H1 (cell line): ENCODE measurements around the gene OR2AG1. TPM values are rescaled to one million over a fixed set of nuclear protein-coding genes. Genes with fewer than 3 reads are reported as not detected.

Source experiments
- CTCF ChIA-PET: fragments of 300-600 bp; sonication (Branson Sonifier 250); formaldehyde crosslinking; loops from one replicate; lab custom pipeline; 2021; ENCODE audit not compliant: partially characterized antibody; lab: Charles Lee
- POLR2A ChIA-PET: fragments of 300-600 bp; sonication (Branson Sonifier 250); formaldehyde crosslinking; loops from one replicate; lab custom pipeline; 2021; ENCODE audit warnings: inconsistent platforms; ENCODE audit not compliant: partially characterized antibody; lab: Charles Lee
- DNase-seq, 2 experiments: peaks; one replicate each; pipeline versions ENCODE4 v3.0.0 to v3.0.0-alpha.2; 2010 to 2022; ENCODE audit warnings: low spot score in 2 of 2, low read depth in 1 of 2, mixed read lengths in 1 of 2
- FAIRE-seq: peaks from 2 replicates; lab custom pipeline; 2011; peaks lifted over from hg19 to GRCh38; lab: Jason Lieb, UNC
- H2AFZ ChIP-seq: 2 replicates; pipeline ENCODE4 v1.8.1; 2012; ENCODE audit warnings: low read length, inconsistent platforms
- H2AK5ac ChIP-seq: 2 replicates; pipeline ENCODE4 v1.6.1; 2013; ENCODE audit warnings: low read depth, low read length
- H2BK120ac ChIP-seq: replicated peaks from 2 replicates; pipeline ENCODE3; 2013; ENCODE audit warnings: low read depth, low read length, inconsistent platforms
- H2BK12ac ChIP-seq: 2 replicates; pipeline ENCODE4 v1.6.1; 2013; ENCODE audit warnings: low read depth, low read length
- H2BK15ac ChIP-seq: 2 replicates; pipeline ENCODE4 v1.6.1; 2013; ENCODE audit warnings: low read length
- H2BK20ac ChIP-seq: 2 replicates; pipeline ENCODE4 v1.6.1; 2013; ENCODE audit warnings: low read length
- H2BK5ac ChIP-seq: 2 replicates; pipeline ENCODE4 v1.6.1; 2013; ENCODE audit warnings: low read depth, low read length
- H3K14ac ChIP-seq: 2 replicates; pipeline ENCODE4 v1.6.1; 2013; ENCODE audit warnings: inconsistent platforms; ENCODE audit not compliant: insufficient read length
- H3K18ac ChIP-seq: 2 replicates; pipeline ENCODE4 v1.6.1; 2013; ENCODE audit warnings: low read length; ENCODE audit errors: extremely low read depth
- H3K23ac ChIP-seq: 2 replicates; pipeline ENCODE4 v1.6.1; 2013; ENCODE audit warnings: inconsistent platforms; ENCODE audit not compliant: insufficient read length
- H3K23me2 ChIP-seq: 2 replicates; pipeline ENCODE4 v1.6.1; 2013; ENCODE audit warnings: low read depth, low read length
- H3K27ac ChIP-seq: 2 replicates; pipeline ENCODE4 v1.6.1; 2011; ENCODE audit warnings: low read depth, low read length, inconsistent platforms
- H3K27me3 ChIP-seq, 4 experiments: replicated peaks in 1 of 4; 1 replicate in 1 of 4; 2 replicates in 3 of 4; pipeline versions ENCODE4 v1.6.1 to v1.8.1; 2011 to 2013; ENCODE audit warnings: low read length in 3 of 4, mild to moderate bottlenecking in 3 of 4, inconsistent platforms in 2 of 4, mixed read lengths in 2 of 4, moderate library complexity in 1 of 4; ENCODE audit not compliant: control insufficient read depth in 3 of 4, insufficient read depth in 3 of 4; ENCODE audit errors: extremely low read depth in 1 of 4
- H3K36me3 ChIP-seq, 4 experiments: 2 replicates each; pipeline versions ENCODE4 v1.6.1 to v1.8.1; 2011 to 2013; ENCODE audit warnings: mild to moderate bottlenecking in 4 of 4, low read length in 3 of 4, moderate library complexity in 2 of 4, control low read depth in 1 of 4, inconsistent platforms in 1 of 4; ENCODE audit not compliant: insufficient read depth in 4 of 4, control insufficient read depth in 2 of 4
- H3K4ac ChIP-seq: replicated peaks from 2 replicates; pipeline ENCODE3; 2013; ENCODE audit warnings: low read length, low read depth, mixed read lengths, inconsistent platforms; ENCODE audit not compliant: insufficient read length
- H3K4me1 ChIP-seq, 4 experiments: replicated peaks in 1 of 4; 1 replicate in 1 of 4; 2 replicates in 3 of 4; pipeline versions ENCODE4 v1.6.1 to v1.8.1; 2011 to 2013; ENCODE audit warnings: low read length in 3 of 4, inconsistent platforms in 2 of 4, mixed read lengths in 1 of 4; ENCODE audit not compliant: insufficient read depth in 4 of 4, control insufficient read depth in 3 of 4
- H3K4me2 ChIP-seq, 2 experiments: 2 replicates each; pipeline versions ENCODE4 v1.6.1 to v1.8.1; 2011 to 2013; ENCODE audit warnings: low read depth in 2 of 2, low read length in 2 of 2, control low read depth in 1 of 2, inconsistent platforms in 1 of 2, mild to moderate bottlenecking in 1 of 2; ENCODE audit not compliant: insufficient read depth in 1 of 2
- H3K4me3 ChIP-seq, 4 experiments: fragments of 200-600, 300-600 bp in 1 of 4; sonication (generic), shearing (Covaris generic), sonication (Bioruptor Twin) in 1 of 4; 2 replicates each; pipeline versions ENCODE4 v1.5.1 to v1.8.1; 2011 to 2016; ENCODE audit warnings: low read length in 4 of 4, low read depth in 3 of 4, control low read depth in 2 of 4, inconsistent platforms in 2 of 4, mild to moderate bottlenecking in 2 of 4, mixed read lengths in 1 of 4, moderate library complexity in 1 of 4; ENCODE audit not compliant: insufficient read depth in 2 of 4; ENCODE audit errors: extremely low read depth in 1 of 4
- H3K56ac ChIP-seq: replicated peaks from 2 replicates; pipeline ENCODE3; 2013; ENCODE audit warnings: low read depth, mild to moderate bottlenecking, mixed read lengths, low read length, inconsistent platforms; ENCODE audit not compliant: insufficient read length
- H3K79me1 ChIP-seq: 2 replicates; pipeline ENCODE4 v1.6.1; 2013; ENCODE audit warnings: low read depth, low read length, control low read depth
- H3K79me2 ChIP-seq, 2 experiments: 2 replicates each; pipeline versions ENCODE4 v1.6.1 to v1.8.1; 2012 to 2013; ENCODE audit warnings: low read length in 2 of 2, mild to moderate bottlenecking in 2 of 2, inconsistent platforms in 1 of 2; ENCODE audit not compliant: insufficient read depth in 2 of 2, control insufficient read depth in 1 of 2
- H3K9ac ChIP-seq, 4 experiments: replicated peaks in 1 of 4; 1 replicate in 1 of 4; 2 replicates in 3 of 4; pipeline versions ENCODE4 v1.6.1 to v1.8.1; 2011 to 2013; ENCODE audit warnings: low read depth in 3 of 4, low read length in 3 of 4, control low read depth in 2 of 4, mild to moderate bottlenecking in 2 of 4, moderate library complexity in 2 of 4, inconsistent platforms in 1 of 4; ENCODE audit errors: extremely low read depth in 1 of 4
- H3K9me3 ChIP-seq, 2 experiments: 2 replicates each; pipeline versions ENCODE4 v1.6.1 to v1.8.1; 2012 to 2013; ENCODE audit warnings: mild to moderate bottlenecking in 2 of 2, moderate library complexity in 2 of 2, control low read depth in 1 of 2, inconsistent platforms in 1 of 2, low read depth in 1 of 2, low read length in 1 of 2, mixed read lengths in 1 of 2; ENCODE audit not compliant: insufficient read depth in 2 of 2
- H4K20me1 ChIP-seq, 2 experiments: replicated peaks in 1 of 2; 2 replicates each; pipeline versions ENCODE3 to v1.8.1; 2011 to 2013; ENCODE audit warnings: inconsistent platforms in 2 of 2, low read length in 2 of 2, mild to moderate bottlenecking in 1 of 2; ENCODE audit not compliant: insufficient read depth in 2 of 2, control insufficient read depth in 1 of 2
- H4K5ac ChIP-seq: 2 replicates; pipeline ENCODE4 v1.6.1; 2013; ENCODE audit warnings: low read length, low read depth, mixed read lengths, inconsistent platforms; ENCODE audit not compliant: insufficient read length
- H4K8ac ChIP-seq: 2 replicates; pipeline ENCODE4 v1.8.0; 2013; ENCODE audit warnings: mild to moderate bottlenecking, moderate library complexity, low read length, inconsistent platforms; ENCODE audit not compliant: insufficient read depth; ENCODE audit errors: extremely low read depth
- H4K91ac ChIP-seq: replicated peaks from 2 replicates; pipeline ENCODE3; 2013; ENCODE audit warnings: low read length, mixed read lengths, inconsistent platforms; ENCODE audit not compliant: insufficient read length
- ASH2L ChIP-seq: fragments of 200-600, 300-600 bp; sonication (generic); IDR thresholded peaks from one replicate; pipeline ENCODE4 v1.7.1; 2017; ENCODE audit warnings: low read length
- EZH2 ChIP-seq: fragments of 200-600 bp; sonication (generic); IDR thresholded peaks from 2 replicates; pipeline ENCODE4 v1.7.1; 2012; ENCODE audit warnings: low read depth, mild to moderate bottlenecking, moderate library complexity, low read length, inconsistent platforms; ENCODE audit not compliant: severe bottlenecking
- FOSL1 ChIP-seq: IDR thresholded peaks from 2 replicates; pipeline ENCODE4 v1.6.1; 2011; ENCODE audit warnings: mild to moderate bottlenecking, low read depth, low read length, moderate library complexity; ENCODE audit not compliant: insufficient read depth
- GABPA ChIP-seq: IDR thresholded peaks from 2 replicates; pipeline ENCODE4 v1.6.1; 2011; ENCODE audit warnings: mild to moderate bottlenecking, low read length, moderate library complexity, borderline replicate concordance; ENCODE audit not compliant: insufficient read depth
- KDM1A ChIP-seq: fragments of 200-600, 300-600 bp; sonication (generic); IDR thresholded peaks from 2 replicates; pipeline ENCODE4 v1.7.1; 2016; ENCODE audit warnings: mild to moderate bottlenecking, low read length, borderline replicate concordance
- MAFK ChIP-seq: IDR thresholded peaks from 2 replicates; pipeline ENCODE4 v1.6.1; 2012; ENCODE audit warnings: low read depth, mild to moderate bottlenecking, improper control_type of control experiment, low read length
- NANOG ChIP-seq: IDR thresholded peaks from 2 replicates; pipeline ENCODE4 v1.6.1; 2011; ENCODE audit warnings: low read length, low read depth, mild to moderate bottlenecking, inconsistent platforms; ENCODE audit not compliant: insufficient read depth, poor library complexity, severe bottlenecking
- RAD21 ChIP-seq, 2 experiments: IDR thresholded peaks in 1 of 2; conservative IDR thresholded peaks in 1 of 2; 2 replicates each; pipeline ENCODE4 v1.6.1; 2011; ENCODE audit warnings: low read depth in 2 of 2, low read length in 2 of 2, improper control_type of control experiment in 1 of 2, inconsistent platforms in 1 of 2, mild to moderate bottlenecking in 1 of 2, moderate library complexity in 1 of 2
- RFX5 ChIP-seq: IDR thresholded peaks from 2 replicates; pipeline ENCODE4 v1.6.1; 2011; ENCODE audit warnings: low read depth, low read length, improper control_type of control experiment, borderline replicate concordance
- RXRA ChIP-seq: IDR thresholded peaks from 2 replicates; pipeline ENCODE4 v1.6.1; 2011; ENCODE audit warnings: low read depth, mild to moderate bottlenecking, low read length, moderate library complexity; ENCODE audit not compliant: insufficient read depth
- SIN3A ChIP-seq, 2 experiments: IDR thresholded peaks in 1 of 2; conservative IDR thresholded peaks in 1 of 2; 2 replicates each; pipeline ENCODE4 v1.6.1; 2011 to 2012; ENCODE audit warnings: low read length in 2 of 2, improper control_type of control experiment in 1 of 2, low read depth in 1 of 2, mild to moderate bottlenecking in 1 of 2
- TEAD4 ChIP-seq: IDR thresholded peaks from 2 replicates; pipeline ENCODE4 v1.6.1; 2012; ENCODE audit warnings: low read depth, low read length, inconsistent platforms, mixed read lengths
- YY1 ChIP-seq: IDR thresholded peaks from 2 replicates; pipeline ENCODE4 v1.6.1; 2011; ENCODE audit warnings: low read depth, mild to moderate bottlenecking, low read length
- WGBS, 2 experiments: shearing (Covaris generic) in 1 of 2; methylation state at CpG; one replicate each; pipeline versions ENCODE4 v1.1.6 to v1.1.7; 2013 to 2015; ENCODE audit warnings: low lambda C conversion rate in 2 of 2, mixed read lengths in 2 of 2, inconsistent platforms in 1 of 2, low coverage in 1 of 2, missing lambda C conversion rate in 1 of 2; ENCODE audit not compliant: insufficient replicate concordance in 2 of 2, insufficient coverage in 1 of 2, insufficient read length in 1 of 2; ENCODE audit errors: extremely low coverage in 1 of 2, missing lambda C conversion rate in 1 of 2; 5-methylcytosine and 5-hydroxymethylcytosine counted together
- polyA plus RNA-seq, 7 experiments: library from polyadenylated mRNA; depleted of rRNA in 3 of 7; stranded (reverse) in 5 of 7; unstranded in 2 of 7; fragments of >200 nt in 5 of 7; fragments of 200-250 nt in 2 of 7; gene quantifications; 1 replicate in 5 of 7; 2 replicates in 1 of 7; 4 replicates in 1 of 7; pipeline versions ENCODE4 v1.2.1 to v1.2.3, GENCODE V29; 2011 to 2013; ENCODE audit warnings: missing spikeins in 2 of 7, mixed read lengths in 2 of 7
- total RNA-seq: library from RNA; stranded (reverse); fragmentation: NEBNext Ultra II Directional; extraction: Animal tissue kit (Norgen Biotek cat#: 25700); gene quantifications from 2 replicates; pipeline ENCODE4 v1.2.1, GENCODE V29; 2021
- TF ChIP-seq, protein P1 (sequence below): IDR thresholded peaks from 2 replicates; pipeline ENCODE4 v1.6.1; 2012; ENCODE audit warnings: inconsistent platforms

OR2AG1 gene
- total and polyA plus RNA-seq, 2 of the 8 experiments (the other 6 are each of a cell fraction or from before 2014, with no cell fraction given) = not detected

DNA sequence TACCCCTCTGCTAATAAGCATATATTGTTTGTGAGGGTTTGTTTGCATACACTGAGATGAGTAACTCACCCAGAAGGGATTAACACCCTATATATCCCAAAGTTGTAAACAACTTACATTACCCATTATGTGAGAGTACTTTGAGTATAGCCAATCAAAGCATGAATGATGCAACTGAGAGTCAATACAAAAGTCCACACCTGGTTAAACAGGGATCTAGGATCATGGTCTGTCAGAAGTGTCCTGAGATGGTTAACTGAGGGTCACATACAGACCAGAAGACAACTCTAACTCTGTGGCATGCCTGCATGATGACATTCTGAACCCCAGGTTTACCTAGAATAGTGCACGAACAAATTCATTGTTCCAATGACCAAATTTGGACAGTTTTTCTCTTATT is 45.3 kb downstream of the OR2AG1 start:
- WGBS, 2 experiments = 93% methylated on average over 1 of the region's 1 CpG; no CpG with 5 or more reads in 1 of the 2 experiments
- no peak overlapping the region for H2BK15ac ChIP-seq
- H2BK120ac ChIP-seq = no peak overlapping the region
- H3K79me2 ChIP-seq = no peaks in the 10 kb centered on the region
- no peak overlapping the region for H3K4ac ChIP-seq
- no peak overlapping the region for H3K14ac ChIP-seq
- H3K9me3 ChIP-seq = no peaks in the 10 kb centered on the region
- no peaks in the 10 kb centered on the region for H3K79me1 ChIP-seq
- no peak overlapping the region for H3K9ac ChIP-seq
- CTCF ChIA-PET = no interaction called here
- no peak overlapping the region for H2AK5ac ChIP-seq
- H4K5ac ChIP-seq = no peak overlapping the region
- no peak overlapping the region for H3K27ac ChIP-seq
- H3K4me1 ChIP-seq = no peaks in the 10 kb centered on the region
- no peaks in the 10 kb centered on the region for H3K27me3 ChIP-seq
- no peak overlapping the region for H2BK5ac ChIP-seq
- H3K56ac ChIP-seq = no peak overlapping the region
- no peak overlapping the region for H2BK20ac ChIP-seq
- no peak overlapping the region for H4K8ac ChIP-seq
- no peak overlapping the region for H2AFZ ChIP-seq
- H3K23ac ChIP-seq = no peak overlapping the region
- POLR2A ChIA-PET = no interaction called here
- no peak for DNase-seq
- H4K20me1 ChIP-seq = no peaks in the 10 kb centered on the region
- H3K36me3 ChIP-seq = no peaks in the 10 kb centered on the region
- no peak overlapping the region for H2BK12ac ChIP-seq
- H4K91ac ChIP-seq = no peak overlapping the region
- no peak overlapping the region for H3K18ac ChIP-seq
- TF ChIP-seq TEAD4 (no peak), MAFK (no peak), SIN3A (conservative IDR thresholded peaks at IDR 0.05 in 1 of 2, IDR thresholded peaks at IDR 0.05 in 1 of 2; ENCODE audit: low read depth in 1 of 2, low read length in 2 of 2) (no peak), NANOG (no peak), RFX5 (no peak), YY1 (no peak), ASH2L (no peak), RAD21 (IDR thresholded peaks at IDR 0.05 in 1 of 2, conservative IDR thresholded peaks at IDR 0.05 in 1 of 2; ENCODE audit: low read depth in 2 of 2, low read length in 2 of 2) (no peak), GABPA (no peak), RXRA (no peak), KDM1A (no peak), EZH2 (no peak), FOSL1 (no peak)
- TF ChIP-seq, protein P1, sequence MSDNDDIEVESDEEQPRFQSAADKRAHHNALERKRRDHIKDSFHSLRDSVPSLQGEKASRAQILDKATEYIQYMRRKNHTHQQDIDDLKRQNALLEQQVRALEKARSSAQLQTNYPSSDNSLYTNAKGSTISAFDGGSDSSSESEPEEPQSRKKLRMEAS = no peak
- no peak overlapping the region for H3K4me3 ChIP-seq
- no peak for FAIRE-seq
- no peaks in the 10 kb centered on the region for H3K23me2 ChIP-seq
- no peak overlapping the region for H3K4me2 ChIP-seq
